AG09309 (cell line): ENCODE measurements around the gene GNAT1.
"Not testable (repeated sequence)": the region's sequence is repeated elsewhere in the genome, so short reads cannot be mapped to it uniquely, and the experiment has no call there.

Experiments
- DNase-seq: peaks from one replicate; pipeline ENCODE4 v3.0.0-alpha.2; 2010; ENCODE audit warnings: low read depth
- H3K4me3 ChIP-seq: 2 replicates; pipeline ENCODE4 v1.5.1; 2011; ENCODE audit warnings: mild to moderate bottlenecking, low read depth, low read length, moderate library complexity; ENCODE audit not compliant: control insufficient read depth
- TF ChIP-seq, protein P1 (sequence below): IDR thresholded peaks from 2 replicates; pipeline ENCODE4 v1.5.1; 2011; ENCODE audit warnings: mild to moderate bottlenecking, low read depth, low read length, inconsistent platforms; ENCODE audit not compliant: insufficient read depth, control insufficient read depth; ENCODE audit errors: missing control alignments

GNAT1 gene

DNA sequence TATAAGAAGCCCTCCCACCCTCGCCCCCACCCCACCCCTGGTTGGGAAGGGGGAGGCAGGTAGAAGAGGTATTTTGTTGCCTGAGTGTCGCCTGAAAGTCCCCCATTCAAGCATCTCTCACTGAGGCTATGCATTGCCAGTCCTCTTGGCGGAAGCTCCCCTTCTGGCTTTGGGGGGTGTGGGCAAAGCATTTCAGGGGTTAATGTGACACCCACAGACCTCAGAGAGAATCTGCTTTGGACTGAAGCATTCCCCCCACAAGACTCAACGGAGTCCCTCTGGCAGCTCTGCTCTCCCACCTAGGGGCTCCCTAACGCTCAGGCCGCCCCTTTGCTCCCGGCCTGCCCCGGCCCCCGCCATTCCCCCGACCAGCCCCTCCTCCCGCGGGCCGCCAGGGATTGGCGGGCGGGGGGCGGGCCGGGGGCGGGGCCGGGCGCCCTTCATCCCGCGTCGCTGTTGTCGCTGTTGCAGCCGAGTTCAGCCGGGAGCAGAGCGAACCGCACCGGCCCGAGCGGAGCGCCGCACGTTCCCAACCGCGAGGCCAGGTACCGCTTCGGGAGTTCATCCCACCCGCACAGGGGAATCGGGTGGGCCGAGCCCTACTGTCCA, 13.5 kb downstream of the GNAT1 start, which contains the start of gene SLC38A3:
SLC38A3 (plus strand) TSS at position 468 of the 609 bp plus-strand sequence. CDS start 8,929 bp downstream, outside the sequence.
- TF ChIP-seq, protein P1, sequence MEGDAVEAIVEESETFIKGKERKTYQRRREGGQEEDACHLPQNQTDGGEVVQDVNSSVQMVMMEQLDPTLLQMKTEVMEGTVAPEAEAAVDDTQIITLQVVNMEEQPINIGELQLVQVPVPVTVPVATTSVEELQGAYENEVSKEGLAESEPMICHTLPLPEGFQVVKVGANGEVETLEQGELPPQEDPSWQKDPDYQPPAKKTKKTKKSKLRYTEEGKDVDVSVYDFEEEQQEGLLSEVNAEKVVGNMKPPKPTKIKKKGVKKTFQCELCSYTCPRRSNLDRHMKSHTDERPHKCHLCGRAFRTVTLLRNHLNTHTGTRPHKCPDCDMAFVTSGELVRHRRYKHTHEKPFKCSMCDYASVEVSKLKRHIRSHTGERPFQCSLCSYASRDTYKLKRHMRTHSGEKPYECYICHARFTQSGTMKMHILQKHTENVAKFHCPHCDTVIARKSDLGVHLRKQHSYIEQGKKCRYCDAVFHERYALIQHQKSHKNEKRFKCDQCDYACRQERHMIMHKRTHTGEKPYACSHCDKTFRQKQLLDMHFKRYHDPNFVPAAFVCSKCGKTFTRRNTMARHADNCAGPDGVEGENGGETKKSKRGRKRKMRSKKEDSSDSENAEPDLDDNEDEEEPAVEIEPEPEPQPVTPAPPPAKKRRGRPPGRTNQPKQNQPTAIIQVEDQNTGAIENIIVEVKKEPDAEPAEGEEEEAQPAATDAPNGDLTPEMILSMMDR = no peak
- DNase-seq = no peak
- H3K4me3 ChIP-seq = peak within 1 kb of the TSS; percentile 8

DNA sequence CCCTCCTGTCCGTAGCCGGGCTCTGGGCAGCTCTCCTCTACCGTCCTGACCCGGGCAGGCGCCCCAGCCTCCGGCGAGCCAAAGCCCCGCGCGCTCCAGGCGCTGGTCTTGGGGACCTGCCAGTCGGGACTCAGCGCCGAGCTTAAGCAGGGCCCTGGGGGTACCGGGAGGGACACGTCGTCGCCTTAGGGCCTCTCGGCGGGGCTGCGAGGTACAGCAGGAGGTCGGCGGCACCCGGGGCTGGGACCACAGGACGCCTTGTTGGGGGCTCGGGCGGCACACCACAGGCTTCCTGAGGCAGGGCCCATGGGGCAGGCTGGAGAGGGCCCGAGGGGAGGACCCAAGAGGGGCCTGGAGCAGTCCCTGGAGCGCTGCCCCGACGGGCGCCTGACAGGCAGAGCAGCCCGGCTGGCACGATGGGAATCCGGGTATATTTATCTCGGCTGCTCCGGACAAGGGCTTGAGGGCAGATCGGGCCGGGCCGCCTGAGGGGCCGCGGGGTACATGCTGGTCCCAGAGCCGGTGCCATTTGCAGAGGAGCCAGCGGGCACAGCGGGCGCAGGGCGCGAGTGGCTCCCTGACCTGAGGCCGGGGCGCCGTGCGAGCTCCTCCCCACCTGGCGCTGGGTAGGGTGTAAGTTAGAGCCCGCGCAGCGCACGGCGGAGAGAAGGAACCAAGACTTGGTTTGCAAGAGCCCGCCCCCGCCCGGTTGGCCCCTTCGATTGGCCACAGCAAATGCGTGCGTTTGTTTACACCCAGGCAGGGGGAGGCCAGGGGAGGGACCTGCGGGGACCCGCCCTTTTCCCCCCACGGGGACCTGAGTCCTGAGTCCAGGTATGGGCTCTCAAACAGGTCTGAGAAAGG, 14.2 kb downstream of the GNAT1 start:
- no peak for DNase-seq
- peak overlapping the region; percentile 8 for H3K4me3 ChIP-seq
- TF ChIP-seq, protein P1 = no peak

DNA sequence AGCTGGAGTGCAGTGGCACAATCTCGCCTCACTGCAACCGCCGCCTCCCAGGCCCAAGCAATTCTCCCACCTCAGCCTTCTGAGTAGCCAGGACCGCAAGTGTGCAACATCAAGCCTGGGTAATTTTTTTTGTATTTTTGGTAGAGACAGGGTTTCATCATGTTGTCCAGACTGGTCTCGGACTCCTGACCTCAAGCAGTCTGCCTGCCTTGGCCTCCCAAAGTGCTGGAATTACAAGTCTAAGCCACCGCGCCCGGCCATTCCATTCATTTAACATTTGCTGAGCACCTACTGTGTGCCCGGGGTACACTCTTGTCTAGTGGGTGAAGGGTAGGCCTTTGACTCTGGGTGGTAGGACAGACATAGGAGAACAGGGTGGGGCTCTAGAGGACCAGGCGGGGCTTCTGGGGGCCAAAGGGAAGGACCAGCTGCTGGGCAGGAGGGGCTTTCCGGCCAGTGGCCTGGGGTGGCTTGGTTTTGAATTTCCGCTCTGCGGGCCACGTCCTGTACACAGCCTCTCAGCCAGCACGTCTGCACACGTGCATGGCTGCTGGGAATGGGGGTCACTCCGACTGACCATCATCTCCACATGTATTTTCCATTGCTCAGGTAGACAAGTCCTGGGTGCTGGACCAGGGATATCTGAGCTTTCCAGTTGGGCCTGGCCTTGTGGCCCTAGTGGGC, 16.1 kb downstream of the GNAT1 start:
- no peak for DNase-seq
- TF ChIP-seq, protein P1 = no peak
- H3K4me3 ChIP-seq = no peak overlapping the region

DNA sequence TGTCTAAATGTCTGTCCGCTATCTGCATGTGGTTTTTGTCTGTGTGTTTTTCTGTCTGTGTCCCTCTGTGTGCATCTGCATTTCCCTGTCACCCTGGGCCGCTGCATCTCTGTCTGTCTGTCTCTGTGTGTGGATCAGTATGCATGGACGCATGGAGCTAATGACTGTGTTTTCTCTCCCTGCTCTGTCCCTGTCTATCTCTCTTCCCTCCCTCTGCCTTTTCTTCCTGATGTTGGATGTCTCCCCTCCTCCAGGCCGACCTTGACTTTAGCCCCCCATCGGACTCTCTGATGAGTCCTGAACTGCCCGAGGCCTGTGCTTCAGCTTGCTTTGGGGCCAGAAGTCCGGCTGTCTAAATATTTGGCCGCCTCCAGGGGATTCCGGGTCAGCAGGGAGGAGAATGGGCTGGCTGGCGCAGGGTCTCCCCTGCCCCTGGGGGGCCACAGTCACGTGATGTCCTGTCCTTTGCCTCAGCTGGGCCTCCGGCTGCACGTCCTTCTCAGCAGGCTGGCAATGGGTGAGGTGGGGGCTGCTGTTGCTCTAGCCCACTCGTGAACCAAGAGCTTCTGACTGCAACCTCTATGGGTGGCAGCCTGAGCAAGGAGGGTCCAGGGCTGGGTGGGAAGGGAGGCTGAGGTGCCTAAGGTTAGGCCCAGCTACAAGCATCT, 17.4 kb downstream of the GNAT1 start:
- no peak for DNase-seq
- TF ChIP-seq, protein P1 = no peak
- H3K4me3 ChIP-seq = no peak overlapping the region

DNA sequence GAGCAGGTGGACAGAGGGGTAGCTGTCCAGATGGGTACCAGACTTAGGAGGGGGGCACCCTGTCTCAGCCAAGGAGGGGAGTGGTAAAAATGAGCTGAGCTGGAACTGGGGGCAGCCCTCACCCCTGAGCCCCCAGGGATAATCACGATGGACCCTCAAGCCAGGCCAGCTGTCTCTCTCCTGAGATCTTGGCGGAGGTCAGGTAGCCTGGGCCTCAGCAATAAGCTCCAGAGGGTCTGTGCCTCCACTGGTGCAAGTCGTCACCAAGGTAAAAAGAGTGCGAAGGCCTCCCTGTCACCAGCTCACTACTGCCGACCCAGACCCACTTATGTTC, 18.7 kb downstream of the GNAT1 start:
- DNase-seq = no peak
- TF ChIP-seq, protein P1 = no peak
- no peak overlapping the region for H3K4me3 ChIP-seq

DNA sequence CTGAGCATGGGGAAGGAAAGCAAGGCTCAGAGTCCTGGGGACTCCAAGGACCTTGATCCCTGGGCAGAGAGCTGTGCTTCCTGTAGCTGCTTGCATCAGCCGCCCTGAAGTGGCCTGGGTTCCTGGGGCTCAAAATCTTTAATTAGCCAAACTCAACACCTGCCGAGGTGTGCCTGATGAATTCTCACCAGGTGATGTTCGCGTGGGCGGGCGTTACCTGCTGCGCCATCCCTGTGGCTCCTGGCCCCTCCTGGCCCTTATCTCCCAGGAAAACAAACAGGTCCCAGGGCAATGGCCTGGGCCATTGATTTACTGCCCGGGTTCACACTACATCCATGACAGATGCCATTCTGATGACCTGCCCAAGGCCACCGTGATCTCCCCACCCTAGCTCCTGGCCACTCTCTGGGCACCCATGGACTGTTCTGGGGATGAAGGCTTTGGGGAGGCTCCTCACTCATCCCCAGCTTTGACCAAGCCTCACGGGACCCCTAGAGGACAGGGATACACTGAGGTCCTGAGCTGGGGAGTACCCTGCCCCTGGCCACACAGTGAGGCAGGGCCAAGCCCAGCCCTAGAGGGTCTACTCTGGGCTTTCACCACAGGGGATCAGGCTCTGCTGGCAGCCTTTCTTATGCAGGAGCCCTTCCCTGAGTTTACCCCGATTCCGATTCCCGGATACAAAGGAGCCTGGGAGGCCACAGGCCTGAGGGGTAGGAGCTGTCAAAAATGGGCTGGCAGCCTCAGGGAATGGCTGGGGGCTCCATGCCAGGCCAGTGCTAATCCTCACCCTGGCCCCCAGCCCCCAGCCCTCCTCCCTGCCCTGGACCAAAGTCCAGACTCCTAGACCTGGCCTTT, 19.3 kb downstream of the GNAT1 start:
- no peak for DNase-seq
- no peak overlapping the region for H3K4me3 ChIP-seq
- TF ChIP-seq, protein P1 = no peak

DNA sequence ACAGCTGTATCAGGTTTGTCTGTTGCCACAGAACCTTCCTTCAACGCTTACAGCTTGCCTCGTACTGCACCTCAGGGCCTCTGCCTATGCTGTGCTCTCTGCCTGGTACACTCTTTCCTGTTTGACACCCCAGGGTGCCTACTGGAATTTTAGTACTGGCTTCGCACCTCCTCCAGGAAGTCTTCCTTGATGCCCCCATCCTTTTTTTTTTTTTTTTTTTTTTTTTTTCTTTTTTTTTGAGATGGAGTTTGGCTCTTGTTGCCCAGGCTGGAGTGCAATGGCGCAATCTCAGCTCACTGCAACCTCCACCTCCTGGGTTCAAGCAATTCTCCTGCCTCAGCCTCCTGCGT, 19.9 kb downstream of the GNAT1 start:
- H3K4me3 ChIP-seq, DNase-seq: not testable (repeated sequence)
